Measurements from ENCODE around the gene TM4SF4. TPM values are rescaled to one million over a fixed set of nuclear protein-coding genes. Genes with fewer than 3 reads are reported as not detected.

TM4SF4 gene
- total and polyA plus RNA-seq, 8 donors, result 0.13 to 2.0 (median 0.21) TPM; not detected in 3

DNA sequence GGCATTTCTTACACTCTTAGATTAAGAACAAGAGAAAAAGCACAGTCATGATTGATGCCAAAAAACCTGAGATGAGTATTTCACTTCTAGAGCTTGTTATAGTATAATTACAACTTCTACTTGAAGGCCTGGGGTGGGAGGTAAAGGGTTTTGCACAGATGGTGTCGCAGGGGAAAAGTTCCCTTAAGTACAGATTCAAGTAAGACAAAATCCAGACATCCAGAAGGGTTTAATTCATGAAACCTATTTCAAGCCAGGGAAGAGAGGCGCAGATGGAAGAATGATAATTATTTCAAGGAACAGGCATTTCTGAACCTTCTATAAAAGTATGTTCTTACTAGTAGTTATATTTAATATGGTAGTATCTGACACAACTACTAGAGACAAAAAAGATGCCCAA, 70.6 kb downstream of the TM4SF4 start:
- intact Hi-C loops (cut with DNase I), result no loop called here
- DNase-seq (no peak), ATAC-seq (no peak)
- H3K27me3 ChIP-seq, result no peaks in the 10 kb centered on the region
- TF ChIP-seq, protein P1, sequence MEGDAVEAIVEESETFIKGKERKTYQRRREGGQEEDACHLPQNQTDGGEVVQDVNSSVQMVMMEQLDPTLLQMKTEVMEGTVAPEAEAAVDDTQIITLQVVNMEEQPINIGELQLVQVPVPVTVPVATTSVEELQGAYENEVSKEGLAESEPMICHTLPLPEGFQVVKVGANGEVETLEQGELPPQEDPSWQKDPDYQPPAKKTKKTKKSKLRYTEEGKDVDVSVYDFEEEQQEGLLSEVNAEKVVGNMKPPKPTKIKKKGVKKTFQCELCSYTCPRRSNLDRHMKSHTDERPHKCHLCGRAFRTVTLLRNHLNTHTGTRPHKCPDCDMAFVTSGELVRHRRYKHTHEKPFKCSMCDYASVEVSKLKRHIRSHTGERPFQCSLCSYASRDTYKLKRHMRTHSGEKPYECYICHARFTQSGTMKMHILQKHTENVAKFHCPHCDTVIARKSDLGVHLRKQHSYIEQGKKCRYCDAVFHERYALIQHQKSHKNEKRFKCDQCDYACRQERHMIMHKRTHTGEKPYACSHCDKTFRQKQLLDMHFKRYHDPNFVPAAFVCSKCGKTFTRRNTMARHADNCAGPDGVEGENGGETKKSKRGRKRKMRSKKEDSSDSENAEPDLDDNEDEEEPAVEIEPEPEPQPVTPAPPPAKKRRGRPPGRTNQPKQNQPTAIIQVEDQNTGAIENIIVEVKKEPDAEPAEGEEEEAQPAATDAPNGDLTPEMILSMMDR (IDR thresholded peaks at IDR 0.05), result no peak
- H3K9me3 ChIP-seq, result no peaks in the 10 kb centered on the region
- no peak overlapping the region for H3K4me3 ChIP-seq
- peaks cover 9 to 11% of the 10 kb centered on the region in 2 donors for H3K4me1 ChIP-seq
- H3K27ac ChIP-seq, result no peak overlapping the region
- H3K36me3 ChIP-seq, result peaks cover 0 to 6% of the 10 kb centered on the region in 2 donors

DNA sequence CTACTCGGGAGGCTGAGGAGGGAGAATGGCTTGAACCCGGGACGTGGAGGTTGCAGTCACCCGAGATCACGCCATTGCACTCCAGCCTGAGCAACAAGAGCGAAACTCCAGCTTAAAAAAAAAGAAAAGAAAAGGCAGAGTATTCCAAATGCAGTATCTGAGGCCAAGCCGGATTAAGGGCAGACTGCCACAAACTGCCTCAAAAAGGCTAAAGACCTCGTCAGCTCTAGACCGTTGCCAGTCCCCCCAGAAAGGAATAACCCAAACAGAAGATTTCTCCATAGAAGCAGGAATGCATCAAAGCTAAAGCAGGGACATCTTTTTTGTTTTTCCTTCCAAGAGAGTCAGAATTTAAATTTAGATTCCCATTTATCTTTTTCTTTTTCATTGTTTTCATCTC, 72.9 kb downstream of the TM4SF4 start:
- DNase-seq, result peak in 3 of 4 donors; percentile 61 to 90 (median 76)
- intact Hi-C loops (cut with DNase I), result no loop called here

GRCh38 chr3:149547954-149548668, 73.6 kb downstream of the TM4SF4 start:
- no peaks in the 10 kb centered on the region for H3K9me3 ChIP-seq
- H3K27me3 ChIP-seq, result no peaks in the 10 kb centered on the region
- DNase-seq (peak in 1 of 4 donors; percentile 61), ATAC-seq (peak; percentile 89)
- TF ChIP-seq, protein P1 (IDR thresholded peaks at IDR 0.05), result no peak
- no peak overlapping the region for H3K4me3 ChIP-seq
- intact Hi-C loops (cut with DNase I), result no loop called here
- H3K4me1 ChIP-seq, result peaks cover 7 to 9% of the 10 kb centered on the region in 2 donors
- H3K27ac ChIP-seq, result peak overlapping the region; percentile 64 to 69
- H3K36me3 ChIP-seq, result no peaks in the 10 kb centered on the region

More for the DNA sequence above, 72.9 kb downstream of the TM4SF4 start:
- ATAC-seq, result peak; percentile 38
- Histone ChIP-seq H3K36me3 (peaks cover 0 to under 1% of the 10 kb centered on the region in 2 donors), H3K4me3 (no peak overlapping the region), H3K27ac (peak overlapping the region; percentile 64 to 69), H3K9me3 (no peaks in the 10 kb centered on the region), H3K27me3 (no peaks in the 10 kb centered on the region), H3K4me1 (peaks cover 7 to 9% of the 10 kb centered on the region in 2 donors)
- TF ChIP-seq, protein P1 (IDR thresholded peaks at IDR 0.05), result no peak

DNA sequence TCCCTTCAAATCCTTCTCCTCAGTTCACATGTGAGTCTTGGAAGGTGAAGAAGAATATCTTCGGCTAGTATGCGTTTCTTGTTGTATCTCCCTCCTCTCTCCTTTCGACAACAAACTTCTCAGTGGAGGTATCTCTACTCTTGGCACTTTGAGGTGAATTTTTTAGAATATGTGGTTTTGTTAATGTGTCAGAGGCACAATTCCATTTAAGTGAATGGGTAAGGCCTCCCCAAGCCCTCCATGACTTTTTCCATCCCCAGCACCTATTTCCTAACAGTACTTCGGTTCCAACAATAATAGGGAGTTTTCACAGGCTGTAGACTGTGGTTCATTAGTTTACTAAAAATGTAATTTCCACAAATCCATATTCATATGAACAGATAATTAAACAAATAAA, 74.2 kb downstream of the TM4SF4 start:
- H3K4me1 ChIP-seq, result peaks cover 8 to 9% of the 10 kb centered on the region in 2 donors
- ATAC-seq (no peak), DNase-seq (no peak)
- H3K36me3 ChIP-seq, result no peaks in the 10 kb centered on the region
- no peaks in the 10 kb centered on the region for H3K27me3 ChIP-seq
- H3K4me3 ChIP-seq, result no peak overlapping the region
- peak overlapping the region; percentile 64 to 69 for H3K27ac ChIP-seq
- TF ChIP-seq, protein P1 (IDR thresholded peaks at IDR 0.05), result no peak
- intact Hi-C loops (cut with DNase I), result no loop called here
- no peaks in the 10 kb centered on the region for H3K9me3 ChIP-seq

DNA sequence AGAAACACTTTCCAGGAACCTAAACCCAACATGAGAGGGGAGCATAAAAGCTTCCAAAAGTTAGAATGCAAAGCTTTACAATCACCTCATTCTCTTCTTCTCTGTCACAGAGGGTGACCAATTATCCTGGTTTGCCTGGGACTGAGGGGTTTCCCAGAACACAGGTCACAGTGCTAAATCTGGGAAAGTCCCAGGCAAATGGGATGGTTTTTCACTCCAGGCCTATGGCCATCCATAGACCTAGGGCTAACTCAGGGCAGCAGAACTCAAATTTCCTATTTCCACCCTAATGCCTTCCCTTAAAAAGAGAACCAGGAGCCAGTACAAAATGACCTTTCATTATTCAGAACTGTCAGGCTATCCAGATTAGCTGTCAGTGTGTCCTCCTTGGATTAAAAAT, 77.0 kb downstream of the TM4SF4 start:
- Histone ChIP-seq H3K36me3 (no peaks in the 10 kb centered on the region), H3K4me1 (peaks cover 21 to 24% of the 10 kb centered on the region in 2 donors), H3K27me3 (no peaks in the 10 kb centered on the region), H3K27ac (no peak overlapping the region), H3K4me3 (no peak overlapping the region), H3K9me3 (no peaks in the 10 kb centered on the region)
- no peak for DNase-seq
- intact Hi-C loops (cut with DNase I), result no loop called here
- TF ChIP-seq, protein P1 (IDR thresholded peaks at IDR 0.05), result no peak
- no peak for ATAC-seq

All from left lung (tissue), 10 donors.